Dermis blood vessel endothelial cell (primary cell): ENCODE data around the gene VAV2. TPM values are rescaled to one million over a fixed set of nuclear protein-coding genes. Genes with fewer than 3 reads are reported as not detected.

Experiments used
- DNase-seq: peaks from one replicate; pipeline ENCODE4 v3.0.0; 2010
- total RNA-seq: library from RNA; depleted of rRNA; stranded (reverse); fragments of >200 nt; gene quantifications from 2 replicates; pipeline ENCODE4 v1.2.3, GENCODE V29; 2014

VAV2 gene
- total RNA-seq, 1 donor from 2014 or later = 19.6 TPM

DNA sequence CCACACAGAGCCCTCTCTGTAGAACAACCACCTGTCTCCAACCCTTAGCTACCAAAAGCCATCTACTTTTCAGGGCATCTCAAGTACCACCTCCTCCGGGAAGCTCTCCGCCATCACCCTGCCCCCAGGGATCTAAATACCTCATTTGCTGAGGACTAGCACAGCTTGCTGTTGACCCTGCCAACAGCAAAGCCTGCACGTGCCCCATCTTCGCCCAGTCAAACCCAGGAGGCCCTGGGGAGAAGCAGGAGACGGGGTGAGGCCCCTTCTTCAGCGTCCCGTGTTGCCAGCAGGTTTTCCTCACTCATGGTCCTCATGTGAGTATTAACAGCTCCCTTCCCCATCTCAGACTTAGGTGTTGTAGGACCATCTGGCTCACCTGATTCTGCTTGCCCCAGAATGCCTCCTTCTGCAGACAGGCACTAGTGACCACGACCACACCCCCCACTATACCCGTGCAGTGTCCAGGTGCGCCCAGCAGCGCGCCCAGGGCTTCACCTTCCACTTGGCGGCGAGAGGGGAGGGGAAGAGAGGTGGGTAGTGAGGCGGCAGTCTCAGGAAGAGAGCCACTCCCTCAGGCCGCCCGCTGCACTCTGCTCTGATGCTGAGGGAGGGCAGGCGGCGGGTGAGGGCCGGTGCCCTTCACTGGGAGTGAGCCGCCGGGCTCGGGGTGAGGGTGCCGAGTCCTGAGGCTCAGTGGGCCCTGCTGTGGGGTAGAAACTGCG is 11.1 kb downstream of the VAV2 start:
- no peak for DNase-seq

DNA sequence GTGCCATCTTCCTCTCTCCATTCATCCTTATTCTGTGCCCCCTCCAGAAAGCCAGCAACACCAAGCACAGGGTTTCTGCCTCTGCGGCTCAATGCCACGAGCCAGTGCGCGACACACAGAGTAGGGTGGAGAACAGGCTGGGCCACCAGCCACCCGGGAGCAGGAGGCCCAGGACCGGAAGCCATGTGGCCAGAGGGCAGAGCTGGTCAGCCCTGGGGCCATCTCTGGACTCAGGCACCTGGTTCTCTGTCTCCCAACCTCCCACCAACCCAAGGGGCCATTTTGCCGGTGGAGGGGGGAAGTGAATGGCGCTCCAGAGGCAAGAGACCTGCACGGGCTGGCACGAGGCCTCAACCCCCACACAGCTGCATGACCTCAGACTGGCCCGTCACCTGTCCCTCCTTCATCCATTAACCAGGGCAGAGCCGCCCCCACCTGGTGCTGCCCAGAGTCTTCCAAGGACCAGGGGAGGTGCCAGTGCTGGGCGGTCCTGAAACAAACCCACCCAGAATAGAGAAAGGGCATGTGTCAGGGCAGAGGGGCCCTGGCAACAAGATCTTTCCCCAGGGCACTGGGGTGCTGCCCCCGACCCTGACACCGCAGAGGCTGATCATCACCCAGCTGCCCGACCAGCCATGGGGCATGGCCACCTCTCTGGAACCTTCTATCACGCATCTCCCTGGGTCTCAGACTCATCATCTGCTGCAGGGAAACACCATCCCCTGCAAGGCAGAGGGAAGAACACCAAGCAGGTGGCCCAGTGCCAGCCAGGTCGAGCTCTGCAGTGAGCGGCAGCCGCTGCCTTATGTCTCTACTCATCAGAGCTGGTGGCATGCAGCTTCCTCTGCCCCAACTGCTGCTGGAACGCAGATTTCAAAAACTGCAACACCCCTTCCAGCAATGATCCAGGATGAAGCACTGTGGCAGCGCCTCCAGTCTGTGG is 11.9 kb downstream of the VAV2 start:
- no peak for DNase-seq

DNA sequence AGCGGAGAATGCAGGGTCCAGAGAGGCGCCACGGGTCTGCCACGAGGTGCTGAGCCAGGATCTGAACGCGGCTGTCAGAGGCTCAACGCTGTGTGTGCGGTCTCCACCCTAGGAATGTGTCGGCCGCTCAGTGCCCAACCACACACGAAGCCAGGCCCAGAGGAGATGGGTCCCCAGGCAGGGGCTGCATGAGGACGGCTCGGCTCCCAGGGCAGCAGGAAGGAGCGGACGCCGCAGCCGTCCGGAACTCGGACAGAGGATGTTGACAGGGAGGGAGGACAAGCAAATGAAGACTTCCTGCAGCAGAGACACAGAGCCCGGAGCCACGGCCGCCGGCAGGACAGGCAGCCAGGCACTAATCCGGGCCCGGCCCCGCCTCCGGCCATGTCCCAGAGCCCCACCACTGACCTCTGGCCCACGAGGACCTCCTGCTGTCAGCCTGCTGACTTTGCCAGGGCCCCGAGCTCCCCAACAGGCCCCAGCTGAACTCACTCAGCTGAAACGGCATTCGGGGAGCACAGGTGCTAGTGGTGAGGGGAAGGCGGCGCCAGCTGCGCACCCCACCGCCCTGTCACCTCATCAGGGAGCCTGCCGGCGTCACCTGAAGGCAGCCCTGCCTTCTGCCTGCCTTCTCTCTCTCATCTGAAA is 12.7 kb downstream of the VAV2 start:
- DNase-seq = peak; percentile 55

DNA sequence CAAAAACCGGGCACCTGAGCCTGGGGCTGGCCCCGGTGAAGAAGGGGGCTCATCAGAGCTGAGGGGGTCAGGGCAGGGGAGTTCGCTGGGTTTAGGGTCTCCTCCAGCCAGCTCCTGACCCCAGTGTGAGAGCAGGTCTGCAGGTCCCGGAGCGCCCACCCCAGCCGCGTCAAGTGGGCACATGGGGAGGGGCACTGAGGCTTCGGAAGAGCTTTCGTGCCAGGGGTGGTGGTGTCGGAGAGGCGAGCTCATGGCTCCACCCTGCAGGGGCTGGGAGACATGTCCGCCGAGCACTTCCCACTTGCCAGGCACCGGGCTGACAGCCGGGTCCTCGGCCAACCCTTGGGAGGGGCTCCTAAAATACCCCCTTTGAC is 13.2 kb downstream of the VAV2 start:
- no peak for DNase-seq

DNA sequence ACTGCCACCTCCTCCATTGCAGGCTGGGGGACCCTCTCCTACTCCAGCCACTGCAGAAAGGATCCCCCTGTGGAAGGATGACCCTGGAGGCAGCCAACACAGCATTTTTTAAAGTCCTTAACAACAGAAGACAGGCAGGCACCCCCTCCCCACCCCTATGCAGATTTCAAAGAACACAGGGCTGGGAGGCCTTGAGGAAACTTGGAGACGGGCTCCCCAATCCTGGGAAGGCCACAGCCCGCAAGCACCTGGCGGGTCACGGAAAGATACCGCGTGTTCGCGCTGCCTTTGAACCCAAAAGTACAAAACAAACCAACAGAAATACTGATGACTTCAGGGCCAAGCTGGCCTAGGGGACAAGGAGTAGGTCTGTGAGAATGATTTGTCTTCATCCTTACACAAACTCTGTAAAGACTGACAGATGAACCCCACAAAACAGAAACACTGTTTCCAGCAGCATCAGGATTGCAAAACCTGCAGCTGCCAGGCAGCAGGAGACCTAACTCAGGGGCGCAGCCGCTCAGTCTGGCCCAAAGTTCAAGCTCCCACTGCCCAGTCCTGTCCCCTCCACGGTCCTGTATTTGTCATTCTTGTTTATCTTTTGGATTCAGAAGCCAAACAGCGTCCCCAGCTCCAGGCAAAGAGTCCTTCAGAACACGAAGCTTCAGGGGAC is 13.8 kb downstream of the VAV2 start:
- DNase-seq = no peak

DNA sequence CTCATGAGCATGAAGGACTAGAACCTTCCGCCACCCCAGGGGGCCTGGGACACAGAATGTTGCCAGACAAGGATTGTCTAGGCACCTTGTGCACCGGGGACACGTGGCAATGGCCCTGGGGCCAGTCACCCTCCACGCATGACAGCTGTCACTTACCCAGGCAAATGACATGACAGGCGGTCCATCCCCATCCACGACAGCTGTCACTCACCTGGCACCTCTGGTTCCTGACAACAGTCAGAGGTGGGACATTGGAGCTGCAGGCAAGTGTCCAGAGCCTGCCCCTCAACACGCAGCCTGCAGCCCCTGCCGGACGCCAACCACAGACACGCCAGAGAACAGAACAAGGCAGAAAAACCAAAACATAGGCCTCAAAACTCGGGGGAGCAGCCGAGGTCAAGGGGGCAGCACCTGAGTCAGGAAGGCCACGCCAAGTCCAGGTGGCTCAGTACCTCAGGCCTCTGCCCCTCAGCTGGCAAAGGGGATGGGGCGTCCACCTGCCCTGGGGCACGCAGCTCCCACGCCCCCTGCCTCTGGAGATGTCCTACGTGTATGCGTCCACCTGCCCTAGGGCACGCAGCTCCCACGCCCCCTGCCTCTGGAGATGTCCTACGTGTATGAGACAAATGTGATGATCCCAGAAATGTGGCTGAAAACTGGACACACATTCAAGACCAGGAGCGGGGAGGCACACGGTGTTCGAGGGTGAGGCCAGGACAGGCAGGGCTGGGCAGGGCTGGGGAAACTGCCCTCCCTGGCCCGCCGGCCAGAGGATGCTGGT is 14.5 kb downstream of the VAV2 start:
- no peak for DNase-seq

DNA sequence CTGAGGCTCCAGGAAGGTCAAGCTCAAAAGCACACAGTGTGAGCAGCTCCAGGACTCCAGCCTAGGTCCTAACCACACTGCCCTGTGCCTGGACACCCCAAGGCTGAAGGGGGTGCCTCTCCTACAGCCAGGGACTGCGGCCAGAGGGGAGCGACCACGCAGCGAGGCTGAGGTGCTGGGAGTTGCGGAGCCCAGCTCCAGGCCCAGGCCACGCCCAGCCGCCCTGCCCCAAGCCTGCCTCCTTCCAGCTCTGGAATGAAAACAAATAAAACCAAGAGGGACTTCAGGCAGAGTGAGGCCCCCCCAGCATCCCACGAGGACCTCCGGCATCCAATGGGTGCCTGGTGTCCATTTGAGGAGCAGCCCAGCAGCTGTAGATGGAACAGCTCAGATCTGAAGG is 15.2 kb downstream of the VAV2 start:
- no peak for DNase-seq

DNA sequence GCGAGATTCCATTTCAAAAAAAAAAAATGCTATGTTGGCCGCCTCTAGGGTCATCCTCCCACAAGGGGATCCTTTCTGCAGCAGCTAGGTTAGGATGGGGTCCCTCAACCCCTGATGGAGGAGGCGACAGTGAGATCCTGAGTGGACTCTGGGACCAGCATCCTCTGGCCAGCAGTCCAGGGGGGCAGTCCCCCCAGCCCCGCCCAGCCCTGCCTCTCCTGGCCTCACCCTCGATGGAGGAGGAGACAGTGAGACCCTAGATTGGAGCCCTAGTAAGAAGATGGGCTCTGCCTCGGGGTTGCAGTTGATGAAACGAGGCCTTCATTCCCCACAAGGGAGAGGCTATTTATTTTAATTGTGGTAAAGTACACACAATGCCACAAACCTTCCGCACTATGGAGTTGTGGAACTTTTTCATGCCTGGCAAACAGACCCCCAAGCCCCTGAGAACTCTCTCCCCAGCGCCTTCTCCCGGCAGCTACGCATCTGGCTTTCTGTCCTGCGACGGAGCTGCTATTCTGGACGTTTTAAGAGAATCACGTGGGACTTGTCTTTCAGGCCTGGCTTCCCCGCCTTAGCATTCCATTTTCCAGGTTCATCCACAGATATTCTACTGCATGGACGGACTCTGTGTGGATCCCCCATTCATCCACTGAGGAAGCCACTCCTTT is 15.8 kb downstream of the VAV2 start:
- DNase-seq = no peak

DNA sequence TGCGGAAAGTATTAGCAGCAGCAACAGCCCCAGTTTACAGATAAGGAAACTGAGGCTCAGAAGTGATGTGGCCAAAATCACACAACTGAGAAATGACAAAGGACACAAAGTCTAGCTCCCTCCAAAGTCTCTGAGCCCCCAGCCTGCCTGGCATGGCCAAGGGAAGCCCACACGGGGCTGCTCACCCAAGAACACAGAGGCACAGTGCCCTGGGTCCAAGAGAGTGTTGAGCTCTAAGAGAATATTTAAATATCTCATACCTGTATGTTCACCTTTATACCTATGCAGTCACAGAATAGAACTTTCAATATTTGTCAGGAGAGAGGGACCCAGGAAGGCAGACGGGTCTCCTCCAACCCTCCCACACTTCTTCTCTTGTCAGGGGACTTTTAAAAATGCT is 16.6 kb downstream of the VAV2 start:
- no peak for DNase-seq

DNA sequence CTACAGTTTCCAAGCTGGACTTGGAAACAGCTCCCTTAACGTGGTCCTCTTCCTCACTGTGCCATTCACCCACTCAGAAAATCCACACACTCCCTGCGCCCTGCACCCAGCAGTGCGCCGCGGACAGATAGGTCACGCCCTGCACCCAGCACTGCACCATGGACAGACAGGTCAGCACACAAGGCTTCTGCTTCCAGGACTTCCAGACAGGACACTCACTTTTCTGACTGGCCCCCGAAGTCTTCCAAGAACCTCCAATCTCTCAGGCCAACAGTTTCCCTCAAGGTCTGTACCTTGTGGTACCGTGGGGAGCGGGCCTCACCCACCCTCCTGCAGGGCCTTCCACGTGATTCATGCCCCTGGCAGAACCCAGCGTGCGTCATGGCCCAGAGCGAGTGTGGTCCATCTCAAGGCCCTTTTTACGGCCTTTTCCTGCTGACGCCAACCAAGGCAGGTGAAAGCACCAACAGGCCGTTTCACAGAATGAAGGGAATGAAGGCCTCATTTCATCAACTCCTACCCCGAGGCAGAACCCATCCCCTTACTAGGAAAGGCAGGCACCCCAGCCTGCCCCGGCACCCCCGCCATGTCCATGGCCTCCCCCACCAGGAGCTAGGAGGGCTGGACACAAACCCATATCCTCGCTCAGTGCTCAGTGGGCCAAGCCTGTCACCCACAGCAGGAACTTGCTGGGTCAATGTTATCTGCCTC is 17.3 kb downstream of the VAV2 start:
- no peak for DNase-seq

DNA sequence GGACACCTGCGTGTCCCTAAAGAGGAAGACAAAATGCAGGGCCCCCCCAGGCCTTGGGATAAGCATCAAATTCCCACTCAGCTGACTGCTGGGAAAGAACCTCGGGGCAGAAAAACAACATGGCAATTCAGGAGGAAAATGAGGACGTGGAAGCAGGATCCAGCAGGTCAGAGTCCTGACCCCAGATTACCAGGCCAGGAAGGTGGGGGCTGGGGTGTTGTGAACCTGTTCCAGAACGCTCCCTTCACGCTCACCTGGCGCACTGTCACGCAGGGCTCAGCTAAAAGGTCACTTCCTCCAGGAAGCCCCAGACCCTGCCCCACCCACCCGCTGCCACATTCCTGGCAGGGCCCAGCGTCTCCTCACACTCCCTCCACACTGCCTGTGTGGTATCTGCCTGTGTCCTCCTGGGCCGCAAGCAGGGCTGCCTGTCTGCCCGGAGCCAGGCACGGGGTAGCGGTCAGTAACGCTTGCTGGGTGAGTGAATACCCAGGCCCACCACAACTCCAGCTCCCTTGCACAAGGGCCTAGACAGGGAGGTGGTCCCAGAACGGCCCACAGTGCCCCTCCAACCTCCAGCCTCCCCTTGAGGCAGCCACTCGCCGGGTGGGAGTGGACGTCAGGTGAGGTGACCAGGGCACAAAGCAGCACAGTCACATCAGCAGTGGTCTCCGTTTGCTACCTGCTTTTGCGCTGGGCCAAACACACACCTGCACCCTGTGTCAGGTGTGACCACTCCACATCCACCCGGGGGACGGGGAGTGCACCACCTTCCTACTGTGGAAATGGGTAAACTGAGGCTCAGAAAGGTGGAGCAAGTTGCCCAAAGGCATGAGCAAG is 18.1 kb downstream of the VAV2 start:
- peak; percentile 33 for DNase-seq

DNA sequence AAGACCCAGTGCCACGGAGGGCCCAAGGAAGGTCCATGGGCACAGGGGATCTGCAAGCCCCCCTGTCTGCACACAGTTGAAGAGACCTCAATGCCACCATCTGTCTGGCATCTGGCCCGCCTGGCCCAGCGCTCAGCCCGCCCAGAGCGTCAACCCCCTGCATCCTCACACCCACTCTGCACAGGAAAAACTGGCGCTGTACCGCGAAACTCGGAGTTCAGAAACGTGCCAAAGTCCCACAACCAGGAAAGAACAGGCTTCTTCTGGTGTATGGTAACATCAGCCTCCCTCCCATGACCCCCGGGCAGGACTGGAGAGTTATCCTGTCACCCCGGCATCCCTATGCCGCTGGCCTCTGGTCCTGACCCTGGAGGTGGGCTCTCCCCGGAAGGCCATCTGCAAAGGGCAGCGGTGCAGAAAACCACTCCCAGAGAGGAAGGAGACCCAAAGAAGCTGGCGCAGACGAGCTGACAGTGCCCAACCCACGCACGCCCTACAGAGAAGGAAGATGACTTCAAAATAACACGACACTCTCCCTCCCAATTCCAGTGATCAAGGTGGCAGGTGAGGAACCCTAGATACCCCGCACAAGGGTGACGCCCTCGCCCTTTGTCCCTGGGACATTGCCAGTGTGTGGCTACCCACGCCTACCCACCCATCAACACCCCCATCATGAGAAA is 18.9 kb downstream of the VAV2 start:
- DNase-seq = no peak

DNA sequence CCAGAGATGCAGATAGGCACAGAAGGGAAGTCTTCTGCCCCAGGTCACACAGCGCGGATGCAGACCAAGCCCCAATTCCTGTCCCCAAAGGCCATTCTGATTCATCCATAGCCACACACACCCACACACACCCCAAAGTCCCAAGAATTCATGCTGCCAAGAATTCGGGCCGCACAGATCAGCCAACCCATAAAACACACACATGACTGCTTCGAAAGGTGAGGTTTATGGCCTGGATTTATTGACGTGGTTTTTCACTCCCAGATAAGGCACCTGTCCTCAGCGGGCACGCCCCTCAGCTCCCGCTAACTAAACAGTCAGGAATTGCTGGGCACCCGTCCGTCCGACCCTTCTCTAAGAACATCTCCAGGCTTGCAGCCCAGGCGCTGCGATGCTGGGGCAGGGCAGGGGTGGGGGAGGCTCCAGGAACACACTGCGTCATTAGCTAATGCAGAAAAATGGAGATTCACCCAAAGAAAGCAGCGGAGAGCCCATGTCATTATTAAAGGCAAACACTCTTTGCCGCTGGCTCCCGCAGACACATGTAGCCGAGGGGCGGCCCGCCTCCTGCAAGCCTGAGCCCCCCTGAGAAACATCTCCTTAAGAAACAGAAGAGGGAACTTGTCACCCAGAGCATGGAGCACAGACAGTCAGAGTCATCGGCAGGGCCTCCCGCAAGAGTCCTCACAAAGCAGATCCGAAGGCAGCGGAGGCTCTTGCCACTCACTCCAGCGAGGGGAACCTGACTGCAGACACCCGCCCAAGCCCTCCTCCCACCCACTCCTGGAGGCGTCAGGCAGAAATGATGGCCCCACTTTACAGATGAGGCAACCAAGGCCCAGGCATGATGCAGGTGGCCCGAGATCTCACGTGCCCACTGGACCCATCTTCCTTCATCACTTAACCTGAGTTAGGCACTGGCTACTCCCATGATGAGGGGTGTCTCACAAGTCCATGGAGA is 19.9 kb downstream of the VAV2 start:
- DNase-seq = no peak

DNA sequence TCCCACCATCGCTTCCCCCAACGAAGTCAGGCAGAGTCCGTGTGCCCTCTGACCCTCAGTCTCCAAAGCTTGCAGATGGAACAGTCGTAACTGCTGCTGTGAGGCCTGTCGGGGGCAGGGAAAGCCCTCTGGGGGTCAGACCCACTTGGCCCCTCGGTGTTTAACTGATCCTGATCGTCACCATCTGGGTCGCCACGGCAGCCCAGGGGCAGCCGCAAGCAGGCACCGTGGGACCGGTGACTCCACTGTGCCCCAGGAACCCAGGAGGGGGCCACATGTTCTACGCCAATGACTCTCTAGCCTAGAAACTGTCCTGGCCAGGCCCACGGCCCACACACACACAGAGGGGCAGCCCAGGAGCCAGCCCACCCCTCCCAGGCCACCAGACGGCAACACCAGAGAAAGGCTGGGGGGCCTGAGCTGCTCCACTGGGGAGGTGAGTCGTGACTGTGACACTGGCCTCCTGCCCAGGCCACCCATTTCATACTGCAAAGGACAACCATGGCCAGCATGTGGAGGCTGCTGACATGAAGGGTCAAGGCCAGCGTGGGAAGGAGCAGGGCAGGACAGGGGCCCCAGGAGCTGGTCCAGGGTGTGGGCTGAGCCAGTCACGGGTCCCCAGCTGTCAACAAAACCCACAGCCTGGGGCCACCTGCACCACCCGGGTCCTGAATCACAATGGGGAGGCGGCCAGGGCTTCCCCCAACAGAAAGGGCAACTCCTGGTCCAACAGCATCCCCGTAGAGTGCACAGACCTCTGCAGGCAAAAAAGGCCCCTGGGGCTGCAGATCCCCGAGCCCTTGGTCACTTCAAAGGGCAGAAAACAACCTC is 20.8 kb downstream of the VAV2 start:
- DNase-seq = no peak

DNA sequence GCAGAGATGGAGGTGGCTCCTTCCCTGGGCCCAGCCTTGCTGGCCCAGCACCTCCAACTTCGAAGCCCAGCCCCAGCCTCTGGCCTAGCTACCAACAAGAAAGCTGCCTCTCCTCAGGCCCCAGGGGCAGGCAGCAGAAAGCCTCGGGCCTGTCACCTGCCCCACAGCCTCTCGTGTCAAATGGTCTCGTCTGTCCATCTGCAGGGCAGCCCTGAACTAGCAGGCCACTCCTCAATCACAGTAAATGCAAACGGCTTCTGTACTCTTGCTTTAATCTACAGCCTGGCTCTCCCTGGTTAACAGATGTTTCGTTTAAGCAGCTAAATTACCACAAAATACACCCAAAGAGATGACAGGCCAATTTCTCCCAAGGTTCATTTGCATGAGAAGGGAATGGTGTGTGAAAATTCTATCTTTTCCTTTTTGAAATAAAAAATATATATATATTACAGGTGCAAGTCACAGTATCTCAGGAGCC is 21.5 kb downstream of the VAV2 start:
- no peak for DNase-seq

DNA sequence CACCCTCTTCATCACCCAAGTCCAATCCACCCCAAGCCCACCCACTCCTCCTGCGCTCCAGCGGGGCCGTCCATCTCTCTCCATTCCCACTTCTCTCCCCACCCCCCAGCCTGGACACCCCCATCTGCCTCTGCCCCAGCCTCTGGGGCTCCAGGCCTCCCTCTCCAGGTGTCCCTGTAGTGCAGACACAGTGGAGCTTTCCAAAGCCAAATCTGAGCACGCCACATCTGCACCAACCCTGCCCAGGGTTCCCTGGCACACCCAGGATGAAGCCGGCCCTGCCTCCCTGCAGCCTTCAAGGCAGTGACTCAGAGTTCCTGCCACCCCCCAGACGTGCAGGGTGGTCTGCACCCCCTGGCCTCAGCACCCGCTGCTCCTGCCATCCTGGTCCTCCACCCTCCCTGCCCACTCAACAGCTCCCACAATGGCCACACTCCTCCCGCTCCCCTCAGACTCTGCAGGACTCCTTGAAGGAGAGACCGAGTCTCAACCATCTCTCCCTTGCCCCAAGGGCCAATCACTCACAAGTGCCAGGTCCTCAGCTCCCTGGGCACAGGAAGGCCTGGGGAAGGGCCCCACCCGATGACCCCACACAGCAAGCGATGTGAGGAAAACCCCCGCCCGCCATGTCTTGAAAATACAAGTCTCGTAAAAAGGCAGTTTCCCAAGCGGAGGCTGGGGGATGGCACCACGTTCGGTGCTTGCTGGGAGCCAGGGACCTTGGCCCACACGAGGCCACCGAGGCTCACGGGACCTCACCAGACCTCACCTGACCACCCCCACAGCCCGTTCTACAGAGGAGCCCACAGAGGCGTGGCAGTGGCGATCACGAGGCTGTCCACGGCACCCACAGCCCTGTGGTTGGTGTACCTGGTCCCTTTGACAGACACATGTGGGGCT is 22.2 kb downstream of the VAV2 start:
- no peak for DNase-seq
